ENCODE measurements around the gene TOR4A. TPM values are rescaled to one million over a fixed set of nuclear protein-coding genes. Genes with fewer than 3 reads are reported as not detected.
"Not testable (repeated sequence)": the region's sequence is repeated elsewhere in the genome, so short reads cannot be mapped to it uniquely, and the experiment has no call there.

The TOR4A gene
- total RNA-seq, 1 donor from 2014 or later = 1.5 TPM

GRCh38 chr9:137240318-137240840 lies 37.1 kb upstream of the TOR4A start:
- peak overlapping the region; percentile 62 for H3K27ac Mint-ChIP-seq (ENCODE audit: unreplicated experiment)
- H3K9me3 Mint-ChIP-seq (ENCODE audit: unreplicated experiment) = peaks cover 5% of the 10 kb centered on the region
- TF ChIP-seq, protein P1, sequence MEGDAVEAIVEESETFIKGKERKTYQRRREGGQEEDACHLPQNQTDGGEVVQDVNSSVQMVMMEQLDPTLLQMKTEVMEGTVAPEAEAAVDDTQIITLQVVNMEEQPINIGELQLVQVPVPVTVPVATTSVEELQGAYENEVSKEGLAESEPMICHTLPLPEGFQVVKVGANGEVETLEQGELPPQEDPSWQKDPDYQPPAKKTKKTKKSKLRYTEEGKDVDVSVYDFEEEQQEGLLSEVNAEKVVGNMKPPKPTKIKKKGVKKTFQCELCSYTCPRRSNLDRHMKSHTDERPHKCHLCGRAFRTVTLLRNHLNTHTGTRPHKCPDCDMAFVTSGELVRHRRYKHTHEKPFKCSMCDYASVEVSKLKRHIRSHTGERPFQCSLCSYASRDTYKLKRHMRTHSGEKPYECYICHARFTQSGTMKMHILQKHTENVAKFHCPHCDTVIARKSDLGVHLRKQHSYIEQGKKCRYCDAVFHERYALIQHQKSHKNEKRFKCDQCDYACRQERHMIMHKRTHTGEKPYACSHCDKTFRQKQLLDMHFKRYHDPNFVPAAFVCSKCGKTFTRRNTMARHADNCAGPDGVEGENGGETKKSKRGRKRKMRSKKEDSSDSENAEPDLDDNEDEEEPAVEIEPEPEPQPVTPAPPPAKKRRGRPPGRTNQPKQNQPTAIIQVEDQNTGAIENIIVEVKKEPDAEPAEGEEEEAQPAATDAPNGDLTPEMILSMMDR (IDR thresholded peaks at IDR 0.05; ENCODE audit: partially characterized antibody, unreplicated experiment) = no peak
- H3K36me3 Mint-ChIP-seq (ENCODE audit: unreplicated experiment) = no peaks in the 10 kb centered on the region
- DNase-seq = peak; percentile 74
- peaks cover 15% of the 10 kb centered on the region for H3K27me3 Mint-ChIP-seq (ENCODE audit: unreplicated experiment)
- H3K4me1 Mint-ChIP-seq (ENCODE audit: low read depth, unreplicated experiment) = peaks cover 16% of the 10 kb centered on the region
- peak overlapping the region; percentile 81 for H3K4me3 Mint-ChIP-seq (ENCODE audit: unreplicated experiment)

GRCh38 chr9:137240841-137241489 lies 36.6 kb upstream of the TOR4A start, which contains the start of gene TUBB4B:
Gene TUBB4B, plus strand, starts transcription at chr9:137241287. Its CDS starts 74 bp downstream, at chr9:137241361.
- H3K27me3 Mint-ChIP-seq (ENCODE audit: unreplicated experiment) = peaks cover 15% of the 10 kb centered on the region
- peak; percentile 95 for DNase-seq
- peaks cover 16% of the 10 kb centered on the region for H3K4me1 Mint-ChIP-seq (ENCODE audit: low read depth, unreplicated experiment)
- H3K36me3 Mint-ChIP-seq (ENCODE audit: unreplicated experiment) = no peaks in the 10 kb centered on the region
- H3K27ac Mint-ChIP-seq (ENCODE audit: unreplicated experiment) = peak within 1 kb of the TSS; percentile 91
- H3K9me3 Mint-ChIP-seq (ENCODE audit: unreplicated experiment) = peaks cover 5% of the 10 kb centered on the region
- H3K4me3 Mint-ChIP-seq (ENCODE audit: unreplicated experiment) = peak within 1 kb of the TSS; percentile 89
- TF ChIP-seq, protein P1 (IDR thresholded peaks at IDR 0.05; ENCODE audit: partially characterized antibody, unreplicated experiment) = no peak

DNA sequence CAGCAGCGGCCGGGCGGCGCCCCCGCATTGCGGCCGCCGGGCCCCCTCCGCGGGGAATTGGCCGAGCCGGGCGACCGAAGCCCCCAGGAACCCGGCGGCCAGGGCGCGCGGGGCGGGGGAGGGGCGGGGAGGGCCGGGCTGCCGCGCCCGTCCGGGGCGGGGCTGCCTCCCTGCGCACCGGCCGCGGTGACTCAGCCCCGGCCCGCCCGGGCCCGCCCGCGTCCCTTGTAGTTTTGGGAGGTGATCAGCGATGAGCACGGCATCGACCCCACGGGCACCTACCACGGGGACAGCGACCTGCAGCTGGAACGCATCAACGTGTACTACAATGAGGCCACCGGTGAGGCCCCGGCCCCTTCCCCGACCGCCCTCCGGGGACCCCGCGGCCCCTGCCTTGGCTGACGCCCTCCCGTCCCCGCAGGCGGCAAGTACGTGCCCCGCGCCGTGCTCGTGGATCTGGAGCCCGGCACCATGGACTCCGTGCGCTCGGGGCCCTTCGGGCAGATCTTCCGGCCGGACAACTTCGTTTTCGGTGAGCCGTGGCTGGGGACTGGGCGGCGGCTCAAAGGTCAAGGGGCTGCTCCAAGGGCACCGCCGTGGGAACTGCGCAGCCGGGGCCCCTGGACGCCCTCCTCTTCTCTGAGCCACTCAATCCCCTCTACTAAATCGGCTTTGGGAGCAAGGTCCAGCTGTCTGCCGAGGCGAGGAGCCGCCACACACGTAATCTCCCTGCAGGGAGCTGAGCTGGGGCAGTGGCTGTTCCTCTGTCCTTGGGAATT lies 35.8 kb upstream of the TOR4A start:
- DNase-seq = no peak
- no peaks in the 10 kb centered on the region for H3K36me3 Mint-ChIP-seq (ENCODE audit: unreplicated experiment)
- H3K27me3 Mint-ChIP-seq (ENCODE audit: unreplicated experiment) = peaks cover 15% of the 10 kb centered on the region
- TF ChIP-seq, protein P1 (IDR thresholded peaks at IDR 0.05; ENCODE audit: partially characterized antibody, unreplicated experiment) = no peak
- H3K4me3 Mint-ChIP-seq (ENCODE audit: unreplicated experiment) = peak overlapping the region; percentile 89
- H3K4me1 Mint-ChIP-seq (ENCODE audit: low read depth, unreplicated experiment) = peaks cover 16% of the 10 kb centered on the region
- H3K9me3 Mint-ChIP-seq (ENCODE audit: unreplicated experiment) = peaks cover 5% of the 10 kb centered on the region
- peak overlapping the region; percentile 43 for H3K27ac Mint-ChIP-seq (ENCODE audit: unreplicated experiment)

GRCh38 chr9:137242269-137243203 lies 35.0 kb upstream of the TOR4A start:
- H3K4me3 Mint-ChIP-seq (ENCODE audit: unreplicated experiment) = peak overlapping the region; percentile 89
- H3K27me3 Mint-ChIP-seq (ENCODE audit: unreplicated experiment) = peaks cover 15% of the 10 kb centered on the region
- DNase-seq = no peak
- peaks cover 5% of the 10 kb centered on the region for H3K9me3 Mint-ChIP-seq (ENCODE audit: unreplicated experiment)
- peaks cover 16% of the 10 kb centered on the region for H3K4me1 Mint-ChIP-seq (ENCODE audit: low read depth, unreplicated experiment)
- H3K27ac Mint-ChIP-seq (ENCODE audit: unreplicated experiment) = peak overlapping the region; percentile 66
- no peaks in the 10 kb centered on the region for H3K36me3 Mint-ChIP-seq (ENCODE audit: unreplicated experiment)
- TF ChIP-seq, protein P1 (IDR thresholded peaks at IDR 0.05; ENCODE audit: partially characterized antibody, unreplicated experiment) = no peak

GRCh38 chr9:137243266-137243625 lies 34.3 kb upstream of the TOR4A start:
- H3K4me1 Mint-ChIP-seq (ENCODE audit: low read depth, unreplicated experiment) = peaks cover 14% of the 10 kb centered on the region
- H3K27ac Mint-ChIP-seq (ENCODE audit: unreplicated experiment); DNase-seq; H3K36me3 Mint-ChIP-seq (ENCODE audit: unreplicated experiment); H3K9me3 Mint-ChIP-seq (ENCODE audit: unreplicated experiment): not testable (repeated sequence)
- peak overlapping the region; percentile 64 for H3K4me3 Mint-ChIP-seq (ENCODE audit: unreplicated experiment)
- peaks cover 15% of the 10 kb centered on the region for H3K27me3 Mint-ChIP-seq (ENCODE audit: unreplicated experiment)

All from glutamatergic neuron (in vitro differentiated cells).